Right hindlimb (tissue), 1 donor: ENCODE data around the gene FRMPD2.
"Not testable (repeated sequence)": the region's sequence is repeated elsewhere in the genome, so short reads cannot be mapped to it uniquely, and the experiment has no call there.

ENCODE experiments used
- DNase-seq: peaks from one replicate; pipeline ENCODE4 v3.0.0-alpha.2; 2018

Gene FRMPD2

DNA sequence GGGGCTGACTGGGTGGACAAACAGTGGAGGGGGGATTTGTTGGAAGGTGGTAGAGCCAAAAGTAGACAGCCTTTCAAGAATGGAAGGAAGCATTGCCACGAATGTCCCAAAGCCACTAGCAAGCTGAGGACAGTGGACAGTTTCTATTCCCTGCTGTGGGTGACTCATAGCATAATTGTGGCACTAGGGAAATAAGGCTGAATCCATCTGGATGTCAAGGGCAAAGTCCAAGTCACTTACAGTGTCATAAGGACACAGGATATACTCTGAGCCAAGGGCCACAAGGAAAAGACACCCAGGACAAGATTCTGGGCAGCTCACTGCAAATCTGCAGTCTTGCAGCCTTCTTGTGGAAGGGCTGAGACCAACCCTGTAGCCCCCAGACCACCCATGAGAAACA is 79.7 kb downstream of the FRMPD2 start:
- DNase-seq, result no peak

GRCh38 chr10:48193556-48193955 is 80.9 kb downstream of the FRMPD2 start:
- no peak for DNase-seq

DNA sequence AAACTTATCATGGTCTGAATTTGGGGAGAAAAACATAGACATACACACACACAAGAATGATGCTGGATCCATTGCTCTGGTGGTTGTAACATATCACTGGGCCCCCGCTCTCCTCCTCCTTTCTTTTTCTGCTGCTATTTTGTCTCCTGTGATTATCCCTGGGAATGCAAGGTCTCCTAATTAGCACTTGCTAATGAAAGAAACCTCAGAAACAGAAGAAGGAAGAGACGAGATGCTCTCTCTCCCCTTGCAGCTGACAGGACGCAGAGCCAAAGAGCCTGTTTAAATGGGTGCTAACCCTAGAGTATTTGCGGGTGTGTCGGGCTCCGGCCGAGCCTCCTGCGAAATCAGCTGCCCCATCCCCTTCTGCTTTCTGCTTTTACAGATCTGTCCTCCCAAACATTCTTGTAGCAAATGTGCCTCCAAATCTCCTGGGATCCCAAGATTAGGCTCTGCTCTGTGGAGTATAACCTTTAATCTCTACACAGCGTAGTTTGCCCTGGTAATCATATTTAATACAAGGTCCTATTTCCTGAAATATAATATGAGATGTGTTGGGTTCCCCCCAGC is 81.5 kb downstream of the FRMPD2 start:
- no peak for DNase-seq

- peak; percentile 33 for DNase-seq
Observed at GRCh38 chr10:48187713-48188485, 86.6 kb downstream of the FRMPD2 start.

DNA sequence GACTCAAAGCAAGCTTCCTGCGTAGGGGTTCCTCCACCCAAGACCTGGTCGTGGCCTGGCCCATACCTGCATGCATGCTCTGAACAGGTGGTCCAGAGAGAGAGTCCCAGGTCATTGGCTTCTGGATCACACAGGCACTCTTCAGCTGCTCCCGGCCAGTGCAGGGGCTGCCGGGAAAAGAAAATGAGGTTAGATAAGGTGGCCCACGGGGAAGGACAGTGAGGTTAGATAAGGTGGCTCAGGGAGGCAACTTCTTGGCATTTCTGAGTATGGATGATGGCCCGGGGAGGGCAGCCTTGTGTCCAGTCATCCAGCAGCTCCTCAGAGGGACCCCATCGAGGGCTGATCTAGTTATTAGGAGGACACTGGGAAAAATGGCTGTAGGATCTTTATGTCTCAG is 87.4 kb downstream of the FRMPD2 start:
- DNase-seq, result no peak

- DNase-seq, result not testable (repeated sequence)
Observed at GRCh38 chr10:48186264-48186804, 88.2 kb downstream of the FRMPD2 start.

GRCh38 chr10:48184224-48184623 is 90.3 kb downstream of the FRMPD2 start:
- DNase-seq, result no peak

- not testable (repeated sequence) for DNase-seq
Observed at GRCh38 chr10:48172715-48173114, 101.8 kb downstream of the FRMPD2 start.

DNA sequence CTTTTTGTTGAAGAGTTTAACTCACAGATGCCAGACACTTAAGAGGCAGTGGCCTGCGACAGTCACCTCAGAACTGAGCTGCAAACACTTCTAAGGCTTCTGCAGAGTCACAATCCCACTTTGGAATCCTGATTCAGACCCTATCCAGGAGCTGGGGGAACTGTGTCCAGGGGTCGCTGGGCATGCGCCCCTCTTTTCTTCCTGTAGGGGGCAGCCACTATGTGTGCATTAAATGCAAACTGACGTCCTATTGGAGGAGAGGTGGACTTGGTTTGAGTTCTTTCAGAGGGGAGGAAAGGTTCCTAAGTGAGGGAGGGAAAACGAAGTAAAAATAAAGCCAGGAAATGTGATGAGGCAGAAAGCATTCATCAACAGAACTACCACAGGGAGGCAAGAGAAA is 113.8 kb downstream of the FRMPD2 start:
- not testable (repeated sequence) for DNase-seq

DNA sequence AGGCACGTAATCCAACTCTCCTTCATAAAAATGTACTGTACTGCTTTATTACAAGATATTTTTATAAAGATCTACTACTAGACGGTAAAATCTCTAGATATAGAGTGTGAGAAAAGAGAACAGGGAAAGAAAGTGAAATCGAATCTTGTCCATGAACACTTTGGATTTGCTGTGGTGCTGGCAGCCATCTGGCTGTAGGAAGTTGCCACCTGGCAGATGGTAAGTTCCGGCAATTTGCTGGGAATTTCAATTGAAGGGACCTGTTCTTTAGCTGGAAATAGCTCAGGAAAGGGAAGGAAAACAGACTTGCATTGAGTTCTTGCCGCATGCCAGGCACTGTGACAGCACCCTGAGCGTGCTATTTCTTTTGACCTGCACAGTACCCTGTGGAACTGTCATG is 114.3 kb downstream of the FRMPD2 start:
- DNase-seq, result not testable (repeated sequence)

DNA sequence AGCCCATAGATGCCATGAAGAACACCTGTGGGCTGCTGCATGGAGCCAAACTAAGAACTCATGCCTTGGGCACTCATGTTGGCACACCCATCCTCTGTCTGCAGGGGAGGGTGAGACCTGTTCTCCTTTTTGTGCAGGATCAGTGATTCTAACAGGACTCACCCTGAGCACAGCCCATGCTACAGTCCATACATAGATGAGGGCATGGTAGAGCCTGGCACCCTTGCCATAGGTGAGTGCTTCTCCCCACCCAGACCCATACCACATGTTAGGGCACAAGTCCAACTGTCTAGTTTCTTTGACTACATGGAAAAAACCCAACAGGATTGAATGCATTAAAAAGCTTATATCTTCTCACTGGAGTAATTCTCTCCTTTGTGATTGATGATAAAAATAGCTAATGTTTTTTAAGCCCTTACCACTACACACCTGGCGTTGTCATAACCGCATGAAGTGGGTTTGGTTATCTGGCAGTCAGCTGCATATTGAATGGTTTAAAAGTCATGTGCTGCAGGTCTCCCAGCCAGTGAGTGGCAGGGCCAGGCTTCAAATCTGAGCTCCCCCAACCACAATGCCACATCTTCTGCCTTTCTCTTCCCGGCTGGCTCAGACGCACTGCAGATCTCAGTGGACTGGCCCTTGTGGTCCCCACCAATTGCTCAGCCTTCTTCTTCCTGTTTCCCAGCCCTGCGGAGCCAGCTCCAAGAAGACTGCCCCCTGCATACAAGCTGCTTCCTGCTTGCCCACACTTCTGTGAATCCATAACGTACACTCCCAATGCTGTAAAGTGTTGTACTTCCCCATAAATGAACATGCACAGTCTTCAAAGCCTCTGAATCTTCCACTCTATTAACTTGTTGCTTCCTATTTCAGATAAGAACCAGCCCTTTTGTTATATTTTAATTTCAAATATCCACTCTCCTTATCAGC is 120.0 kb downstream of the FRMPD2 start:
- not testable (repeated sequence) for DNase-seq

- DNase-seq, result not testable (repeated sequence)
Observed at GRCh38 chr10:48147643-48148042, 126.9 kb downstream of the FRMPD2 start.

- not testable (repeated sequence) for DNase-seq
Observed at GRCh38 chr10:48143721-48144642, 130.5 kb downstream of the FRMPD2 start.

GRCh38 chr10:48140949-48141348 is 133.5 kb downstream of the FRMPD2 start:
- not testable (repeated sequence) for DNase-seq

DNA sequence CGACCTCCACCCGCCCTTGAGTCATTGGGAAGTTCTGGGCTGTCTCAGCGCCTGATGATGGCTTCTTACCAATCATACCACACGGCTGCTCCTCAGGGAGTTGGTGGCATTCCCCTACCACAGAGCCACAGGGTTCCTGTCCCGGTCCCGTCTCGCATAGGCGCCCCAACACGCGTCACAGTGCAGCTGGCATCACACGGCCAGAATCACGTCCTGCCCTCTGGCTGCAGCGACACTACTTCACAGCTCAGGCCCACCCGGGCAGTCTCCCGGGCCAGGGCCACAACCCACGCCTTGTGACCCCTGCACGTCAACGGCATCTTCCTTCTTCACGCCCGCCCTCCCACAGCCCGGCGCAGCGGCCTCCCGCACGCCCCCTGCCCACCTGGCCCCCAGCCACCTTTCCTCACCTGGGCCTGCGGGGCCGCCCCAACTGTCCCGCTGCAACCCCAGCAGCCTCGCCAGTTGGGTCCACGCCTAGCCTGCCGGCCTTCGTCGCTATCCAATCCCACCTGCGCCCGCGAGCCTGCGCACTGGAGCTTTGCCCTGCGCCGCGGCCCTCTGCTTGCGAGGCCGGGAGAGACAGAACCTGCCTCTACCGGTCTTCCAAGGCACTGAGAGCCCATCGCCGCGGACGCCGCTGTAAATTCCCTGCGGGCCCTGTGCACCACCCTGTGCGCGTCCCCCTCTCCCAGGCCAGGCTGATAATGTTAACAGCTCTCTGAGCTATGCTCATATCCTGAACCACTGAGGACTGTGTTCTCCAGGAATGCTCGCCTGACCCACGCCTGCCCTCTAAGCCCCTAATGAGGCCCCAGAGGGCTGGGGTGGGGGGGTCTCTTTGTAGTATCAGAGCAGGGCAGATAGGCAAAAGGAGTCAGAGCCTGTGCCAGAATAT is 134.3 kb downstream of the FRMPD2 start:
- DNase-seq, result not testable (repeated sequence)

- DNase-seq, result not testable (repeated sequence)
Observed at GRCh38 chr10:48128954-48129353, 145.5 kb downstream of the FRMPD2 start.

DNA sequence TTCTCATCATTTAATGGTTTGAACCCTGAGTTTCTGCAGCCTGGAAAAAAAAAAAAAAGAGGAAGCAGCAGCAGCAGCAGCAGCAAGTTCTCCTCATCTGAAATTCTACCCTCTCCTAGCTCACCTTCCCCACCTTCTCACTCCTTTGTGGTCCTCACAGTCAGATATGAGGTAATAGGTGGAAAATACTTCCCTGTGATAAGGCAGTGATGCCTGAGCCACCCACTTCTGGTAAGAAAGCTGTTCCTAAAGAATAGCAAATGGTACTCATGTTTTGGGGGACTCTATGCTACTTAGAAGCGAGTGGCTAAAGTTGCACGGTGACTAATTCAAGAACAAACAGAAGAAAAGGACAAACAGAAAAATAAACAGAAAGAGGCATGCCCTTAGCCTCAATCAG is 148.2 kb downstream of the FRMPD2 start:
- DNase-seq, result not testable (repeated sequence)

DNA sequence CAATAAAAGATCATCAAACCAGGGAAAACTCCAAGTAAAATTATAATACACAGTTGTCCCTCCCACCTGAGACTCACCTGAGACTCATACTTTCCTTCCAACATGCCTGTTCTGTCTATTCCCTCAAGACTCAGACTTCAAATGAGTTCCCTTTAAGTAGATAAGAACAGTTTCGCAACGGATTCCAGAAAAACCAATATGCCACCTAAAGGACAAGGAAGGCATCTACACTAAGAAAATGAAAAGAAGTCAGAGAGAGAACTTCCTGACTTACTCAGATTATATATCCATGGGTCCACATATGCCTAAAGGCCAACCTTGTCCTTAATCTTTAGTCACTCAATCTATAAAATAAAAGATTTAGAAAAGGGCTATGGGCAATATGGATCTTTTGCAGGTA is 148.9 kb downstream of the FRMPD2 start:
- not testable (repeated sequence) for DNase-seq

DNA sequence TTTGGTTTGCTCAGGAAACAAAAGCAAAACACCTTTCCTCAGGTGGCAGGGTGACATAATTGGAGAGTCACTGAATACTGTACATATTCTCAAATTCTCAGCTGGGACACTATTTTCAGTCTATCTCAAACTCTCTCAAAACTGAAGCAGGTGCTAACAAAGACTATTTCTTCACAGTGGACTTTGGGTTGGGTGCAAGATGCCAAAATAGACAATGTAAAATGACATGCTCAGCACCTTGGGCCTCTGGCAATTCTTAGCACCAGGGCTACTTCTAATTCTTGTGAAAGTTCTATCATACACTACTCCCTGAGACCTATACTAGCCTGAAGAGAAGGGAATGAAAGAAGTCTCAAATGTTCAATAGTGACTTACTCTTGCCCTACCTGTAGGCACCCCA is 151.9 kb downstream of the FRMPD2 start:
- not testable (repeated sequence) for DNase-seq

GRCh38 chr10:48110277-48110676 is 164.2 kb downstream of the FRMPD2 start:
- DNase-seq, result not testable (repeated sequence)
